GM12891 (cell line): ENCODE measurements around the gene CILP2.

Source experiments
- POLR2A ChIP-seq: IDR thresholded peaks from 2 replicates; pipeline ENCODE4 v1.6.1; 2011; ENCODE audit warnings: low read depth, low read length, control low read depth
- POLR2AphosphoS5 ChIP-seq: IDR thresholded peaks from 2 replicates; pipeline ENCODE4 v1.6.1; 2011; ENCODE audit warnings: low read depth, low read length, control low read depth

GRCh38 chr19:19540064-19540714 lies 2.1 kb downstream of the CILP2 start:
- no peak for TF ChIP-seq POLR2AphosphoS5
- TF ChIP-seq POLR2A = no peak
